ENCODE results near the gene MUC6.

The MUC6 gene

DNA sequence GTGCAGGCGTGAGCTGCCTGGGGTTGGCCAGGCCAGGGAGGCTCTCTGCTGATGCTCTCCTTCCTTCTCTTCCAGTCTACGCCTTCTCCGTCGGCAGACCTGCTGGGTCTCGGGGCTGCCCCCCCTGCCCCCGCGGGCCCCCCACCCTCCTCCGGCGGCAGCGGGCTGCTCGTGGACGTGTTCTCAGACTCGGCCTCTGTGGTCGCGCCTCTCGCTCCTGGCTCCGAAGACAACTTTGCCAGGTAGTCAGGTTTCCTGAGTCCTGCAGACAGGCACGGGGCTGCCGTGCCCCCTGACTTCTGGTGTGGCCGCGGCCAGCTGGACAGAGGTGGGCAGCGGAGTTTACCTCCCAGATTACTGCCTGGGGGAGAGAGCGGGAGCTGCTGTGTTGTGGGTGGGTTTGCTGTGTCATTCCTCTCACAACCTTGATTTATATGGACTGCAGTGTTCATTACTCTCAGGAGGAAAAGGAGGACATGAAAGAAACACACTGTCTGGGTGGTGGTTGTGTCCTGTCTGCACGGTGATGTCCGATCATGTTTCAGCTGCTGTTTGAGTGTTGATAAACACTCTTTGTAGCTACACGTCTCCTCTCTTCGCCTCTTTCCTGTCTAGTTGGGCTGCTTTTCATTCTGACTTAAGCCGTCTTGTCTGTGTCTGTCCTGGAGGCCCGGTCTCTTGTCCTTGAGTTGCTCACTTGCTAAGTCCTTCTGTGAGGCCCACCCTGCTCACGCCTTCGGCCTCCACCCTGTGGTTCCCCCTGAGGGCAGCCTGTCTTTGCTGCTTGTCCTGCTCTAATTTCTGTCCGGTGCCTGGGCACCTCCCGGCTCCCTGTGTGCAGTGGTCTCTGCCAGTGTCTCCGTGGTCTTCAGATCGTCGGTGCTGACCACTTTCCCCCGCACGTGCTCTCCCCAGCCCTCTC is 35.9 kb downstream of the MUC6 start:
- DNase-seq (ENCODE audit: low read depth), result no peak
- no peak for TF ChIP-seq CTCF (IDR thresholded peaks at IDR 0.05; ENCODE audit: control insufficient read depth, extremely low read depth, insufficient read depth)
- H3K4me3 ChIP-seq (ENCODE audit: low read depth, low read length), result no peak overlapping the region

DNA sequence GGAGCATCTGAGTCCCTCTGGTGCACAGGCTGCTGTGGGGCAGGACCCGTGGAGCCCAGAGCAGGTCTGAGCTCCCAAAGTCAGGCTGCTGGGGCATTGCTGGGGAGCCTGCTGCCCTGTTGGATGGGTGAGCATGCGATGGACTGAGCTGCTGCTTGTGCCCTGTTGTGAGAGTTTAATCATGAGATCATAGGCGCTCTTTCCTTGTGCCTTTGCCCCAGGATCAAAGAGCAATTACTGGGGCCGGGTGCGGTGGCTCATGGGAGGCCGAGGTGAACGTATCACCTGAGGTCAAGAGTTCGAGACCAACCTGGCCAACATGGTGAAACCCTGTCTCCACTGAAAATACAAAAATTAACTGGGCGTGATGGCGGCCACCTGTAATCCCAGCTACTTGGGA is 37.5 kb downstream of the MUC6 start:
- DNase-seq (ENCODE audit: low read depth), result no peak
- TF ChIP-seq CTCF (IDR thresholded peaks at IDR 0.05; ENCODE audit: control insufficient read depth, extremely low read depth, insufficient read depth), result no peak
- no peak overlapping the region for H3K4me3 ChIP-seq (ENCODE audit: low read depth, low read length)

GRCh38 chr11:997907-998306 is 38.6 kb downstream of the MUC6 start:
- no peak for DNase-seq (ENCODE audit: low read depth)
- H3K4me3 ChIP-seq (ENCODE audit: low read depth, low read length), result no peak overlapping the region
- no peak for TF ChIP-seq CTCF (IDR thresholded peaks at IDR 0.05; ENCODE audit: control insufficient read depth, extremely low read depth, insufficient read depth)

DNA sequence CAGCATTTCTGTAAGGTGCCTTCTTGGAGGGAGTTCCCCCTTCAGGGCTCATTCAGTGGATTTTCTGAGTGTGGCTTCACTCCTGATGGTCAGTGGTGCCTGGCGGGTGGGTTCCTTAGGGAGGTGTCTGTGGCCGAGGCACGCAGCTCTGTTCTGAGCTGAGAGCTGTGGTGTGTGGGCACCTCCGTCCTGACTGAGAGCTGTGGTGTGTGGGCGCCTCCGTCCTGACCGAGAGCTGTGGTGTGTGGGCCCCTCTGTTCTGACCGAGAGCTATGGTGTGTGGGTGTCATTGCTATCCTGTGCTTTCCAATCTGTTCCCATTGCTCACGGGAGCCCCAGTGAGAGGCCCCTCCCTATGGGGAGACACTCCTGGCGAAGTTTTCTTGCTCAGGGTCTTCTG is 39.8 kb downstream of the MUC6 start:
- no peak for DNase-seq (ENCODE audit: low read depth)
- H3K4me3 ChIP-seq (ENCODE audit: low read depth, low read length), result no peak overlapping the region
- TF ChIP-seq CTCF (IDR thresholded peaks at IDR 0.05; ENCODE audit: control insufficient read depth, extremely low read depth, insufficient read depth), result no peak

DNA sequence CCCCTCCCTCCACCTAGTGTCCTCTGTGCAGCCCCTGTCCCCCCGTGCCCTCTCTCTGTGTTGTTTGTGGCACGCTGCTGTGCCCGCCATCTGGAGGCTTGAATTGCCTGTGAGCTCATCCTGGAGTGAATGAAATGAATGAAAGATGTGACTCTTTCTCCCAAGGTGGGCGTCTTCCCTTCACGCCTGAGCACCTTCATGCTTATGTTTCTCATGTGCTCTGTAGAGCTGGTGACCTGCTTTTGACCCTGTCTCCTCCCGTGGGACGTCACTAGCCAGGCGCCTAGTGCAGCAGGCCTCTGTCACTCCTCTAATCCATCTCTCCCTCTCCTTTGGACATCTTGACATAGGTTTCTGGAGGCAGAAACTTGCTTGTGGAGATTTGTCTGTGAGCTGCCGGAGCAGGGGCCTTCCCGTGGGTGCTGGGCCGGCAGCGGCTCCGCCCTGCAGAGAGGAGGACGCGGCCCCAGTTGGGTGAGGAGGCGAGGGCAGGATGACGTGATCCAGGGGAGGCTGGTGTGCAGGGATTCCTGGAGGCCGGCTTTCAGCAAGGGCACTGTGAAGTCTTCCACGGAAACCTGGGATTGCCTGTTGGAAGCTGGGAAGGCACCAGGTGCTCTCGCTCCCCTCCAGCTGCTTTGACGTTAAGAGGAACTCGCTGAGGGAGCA is 40.6 kb downstream of the MUC6 start:
- no peak for TF ChIP-seq CTCF (IDR thresholded peaks at IDR 0.05; ENCODE audit: control insufficient read depth, extremely low read depth, insufficient read depth)
- no peak overlapping the region for H3K4me3 ChIP-seq (ENCODE audit: low read depth, low read length)
- no peak for DNase-seq (ENCODE audit: low read depth)

- DNase-seq (ENCODE audit: low read depth), result peak; percentile 19
- TF ChIP-seq CTCF (IDR thresholded peaks at IDR 0.05; ENCODE audit: control insufficient read depth, extremely low read depth, insufficient read depth), result no peak
- H3K4me3 ChIP-seq (ENCODE audit: low read depth, low read length), result no peak overlapping the region
These were observed 41.3 kb downstream of the MUC6 start for GRCh38 chr11:995044-995751.
